K562 (cell line): ENCODE measurements around the gene KRTAP6-1. TPM values are rescaled to one million over a fixed set of nuclear protein-coding genes. Genes with fewer than 3 reads are reported as not detected.

Experiments
- ATAC-seq: fragments of 200-7000 bp; cut with Tn5 transposase; 3 replicates; pipeline ENCODE4 v1.9.1; 2020; ENCODE audit warnings: moderate library complexity
- BruUV-seq: library from RNA; stranded (reverse); fragments of 400-500 nt; replicated peaks from 2 replicates; lab custom pipeline; 2021; lab: Mats Ljungman, UMichigan
- CTCF ChIA-PET: fragments of 300-600 bp; formaldehyde crosslinking; extraction: SDS; loops from one replicate; lab custom pipeline; 2021; ENCODE audit warnings: low intra/inter-chr PET ratio; lab: Yijun Ruan, JAX
- POLR2A ChIA-PET: fragments of 300-600, 350-650 bp; sonication (Branson Sonifier 250); formaldehyde crosslinking; extraction: SDS; loops from one replicate; lab custom pipeline; 2021; ENCODE audit warnings: antibody characterized with exemption, inconsistent platforms; lab: Yijun Ruan, JAX
- DNase-seq, 4 experiments: peaks; one replicate each; pipeline versions ENCODE4 v3.0.0 to v3.0.0-alpha.2; 2011 to 2018; ENCODE audit warnings: low spot score in 3 of 4, mixed read lengths in 3 of 4; ENCODE audit errors: extremely low read depth in 1 of 4
- FAIRE-seq: peaks from 2 replicates; lab custom pipeline; 2011; peaks lifted over from hg19 to GRCh38; lab: Jason Lieb, UNC
- H2AFZ ChIP-seq: 2 replicates; pipeline ENCODE4 v1.6.0; 2011; ENCODE audit warnings: low read depth, low read length, control low read depth, inconsistent platforms
- H3K27ac ChIP-seq: fragments of 200-600 bp; 3 replicates; pipeline ENCODE4 v1.8.0; 2011; ENCODE audit warnings: low read depth, mild to moderate bottlenecking, control low read depth, inconsistent platforms, low read length, moderate library complexity, mixed read lengths; ENCODE audit errors: extremely low read depth
- H3K27me3 ChIP-seq, 2 experiments: fragments of 300-600 bp in 1 of 2; 2 replicates in 1 of 2; 3 replicates in 1 of 2; pipeline versions ENCODE4 v1.6.0 to v1.8.0; 2011; ENCODE audit warnings: inconsistent platforms in 2 of 2, low read length in 2 of 2, mild to moderate bottlenecking in 1 of 2, mixed read lengths in 1 of 2, moderate library complexity in 1 of 2; ENCODE audit not compliant: control insufficient read depth in 2 of 2, insufficient read depth in 2 of 2
- H3K36me3 ChIP-seq: fragments of 300-600 bp; 3 replicates; pipeline ENCODE4 v1.8.0; 2011; ENCODE audit warnings: mild to moderate bottlenecking, low read length, inconsistent platforms; ENCODE audit not compliant: control insufficient read depth, insufficient read depth
- H3K4me1 ChIP-seq, 2 experiments: fragments of 200-600 bp in 1 of 2; replicated peaks in 1 of 2; 2 replicates in 1 of 2; 3 replicates in 1 of 2; pipeline versions ENCODE4 v1.5.1 to v1.8.0; 2011; ENCODE audit warnings: inconsistent platforms in 2 of 2, low read length in 2 of 2, mild to moderate bottlenecking in 1 of 2, mixed read lengths in 1 of 2, moderate library complexity in 1 of 2; ENCODE audit not compliant: control insufficient read depth in 2 of 2, insufficient read depth in 2 of 2
- H3K4me2 ChIP-seq: 2 replicates; pipeline ENCODE4 v1.6.1; 2011; ENCODE audit warnings: low read length, control low read depth, inconsistent platforms, mixed read lengths; ENCODE audit not compliant: insufficient read depth
- H3K4me3 ChIP-seq: fragments of 200-600 bp; sonication (generic), shearing (Covaris generic); 2 replicates; pipeline ENCODE4 v1.5.1; 2016; ENCODE audit warnings: control low read depth, inconsistent platforms
- H3K79me2 ChIP-seq: fragments of 200-600 bp; 3 replicates; pipeline ENCODE4 v1.8.0; 2011; ENCODE audit warnings: low read length, inconsistent platforms; ENCODE audit not compliant: control insufficient read depth, insufficient read depth
- H3K9ac ChIP-seq, 2 experiments: 2 replicates each; pipeline versions ENCODE4 v1.6.0 to v1.6.1; 2011; ENCODE audit warnings: low read depth in 2 of 2, low read length in 2 of 2, control low read depth in 1 of 2, inconsistent platforms in 1 of 2, mild to moderate bottlenecking in 1 of 2, mixed read lengths in 1 of 2; ENCODE audit not compliant: insufficient read depth in 1 of 2
- H3K9me1 ChIP-seq: one replicate; pipeline ENCODE4 v1.6.0; 2011; ENCODE audit warnings: inconsistent platforms, mild to moderate bottlenecking, low read length, moderate library complexity; ENCODE audit not compliant: control insufficient read depth, insufficient read depth
- H3K9me3 ChIP-seq: replicated peaks from 2 replicates; pipeline ENCODE4 v1.5.1; 2011; ENCODE audit warnings: low read depth, low read length, inconsistent platforms; ENCODE audit not compliant: control insufficient read depth, insufficient read depth
- H4K20me1 ChIP-seq: replicated peaks from 2 replicates; pipeline ENCODE4 v1.6.1; 2011; ENCODE audit warnings: low read length, inconsistent platforms, mixed read lengths; ENCODE audit not compliant: control insufficient read depth, insufficient read depth
- KLF6 ChIP-seq: fragments of 250-450 bp; sonication (Bioruptor Pico); IDR thresholded peaks from 2 replicates; pipeline ENCODE4 v1.4.0; 2020; ENCODE audit warnings: mild to moderate bottlenecking, moderate library complexity, borderline replicate concordance
- ZKSCAN1 ChIP-seq: fragments of 150-350 bp; IDR thresholded peaks from 2 replicates; pipeline ENCODE4 v1.6.1; 2016; ENCODE audit warnings: low read depth, low read length
- ZNF224 ChIP-seq: sonication (generic); formaldehyde crosslinking; IDR thresholded peaks from 2 replicates; pipeline ENCODE4 v1.8.0; 2022; ENCODE audit warnings: mild to moderate bottlenecking, missing genetic modification reagents
- WGBS: fragments of 100-300 bp; shearing (Covaris generic); methylation state at CpG from one replicate; pipeline ENCODE4 v1.1.6; 2016; ENCODE audit warnings: low coverage, mixed read lengths; ENCODE audit not compliant: insufficient coverage; ENCODE audit errors: missing lambda C conversion rate; 5-methylcytosine and 5-hydroxymethylcytosine counted together
- in situ Hi-C: fragments of 300-500 bp; cut with MboI; formaldehyde crosslinking; loops from 4 replicates; pipeline ENCODE4 v1.15.0; 2018; ENCODE audit warnings: inconsistent platforms, mixed read lengths
- intact Hi-C: fragments of 100-400 bp; cut with micrococcal nuclease; formaldehyde crosslinking; loops from 2 replicates; pipeline ENCODE4 v1.14.2; 2022
- polyA plus RNA-seq, 8 experiments: library from polyadenylated mRNA; depleted of rRNA in 4 of 8; stranded (reverse) in 5 of 8; unstranded in 3 of 8; fragments of >200 nt; fragmentation: Nextera tagmentation in 2 of 8; fragmentation: Illumina TruSeq in 1 of 8; extraction: Ambion mirVana in 2 of 8; extraction: Trizol in 1 of 8; gene quantifications; 2 replicates each; pipeline versions ENCODE4 v1.2.1 to v1.2.3, GENCODE V29; 2011 to 2014; ENCODE audit warnings: inconsistent platforms in 1 of 8, missing spikeins in 1 of 8
- total RNA-seq, 7 experiments: library from RNA; depleted of rRNA in 6 of 7; stranded (reverse); fragments of >200 nt in 6 of 7; fragmentation: Illumina TruSeq in 2 of 7; extraction: Trizol in 2 of 7; gene quantifications; 2 replicates each; pipeline versions ENCODE4 v1.2.1 to v1.2.3, GENCODE V29; 2011 to 2021; ENCODE audit warnings: low replicate concordance in 1 of 7
- TF ChIP-seq, protein P1 (sequence below): fragments of 250-450 bp; sonication (Bioruptor Pico); IDR thresholded peaks from 2 replicates; pipeline ENCODE4 v1.4.0; 2020; ENCODE audit warnings: mild to moderate bottlenecking

The KRTAP6-1 gene
- total and polyA plus RNA-seq, 9 of the 15 experiments (the other 6 are each of a cell fraction or from before 2014, with no cell fraction given): not detected

DNA sequence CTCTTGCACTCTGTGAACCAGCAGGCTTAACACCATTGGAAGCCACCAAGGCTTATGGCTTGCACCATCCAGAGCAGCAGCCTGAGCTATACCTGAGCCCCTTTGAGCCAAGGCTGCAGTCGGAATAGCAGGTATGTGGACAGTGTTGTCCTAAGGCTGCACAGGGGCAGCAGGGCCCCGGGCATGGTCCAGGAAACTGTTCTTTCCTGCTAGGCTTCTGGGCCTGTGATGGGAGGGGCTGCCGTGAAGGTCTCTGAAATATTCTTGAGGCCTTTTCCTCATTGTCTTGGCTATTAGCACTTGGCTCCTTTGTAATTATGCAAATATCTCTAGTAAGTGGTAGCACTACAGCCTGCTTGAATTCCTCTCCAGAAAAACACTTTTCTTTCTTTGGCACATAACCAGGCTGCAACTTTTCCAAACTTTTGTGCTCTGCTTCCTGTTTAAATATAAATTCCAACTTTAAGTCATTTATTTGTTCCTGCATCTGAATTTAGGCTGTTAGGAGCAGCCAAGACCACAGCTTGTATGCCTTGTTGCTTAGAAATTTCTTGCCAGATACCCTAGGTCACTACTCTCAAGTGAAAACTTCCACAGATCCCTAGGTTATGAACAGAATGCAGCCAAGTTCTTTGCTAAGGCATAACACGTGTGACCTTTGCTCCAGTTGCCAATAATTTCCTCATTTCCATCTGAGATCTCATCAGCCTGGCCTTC is 11.9 kb upstream of the KRTAP6-1 start:
- POLR2A ChIA-PET: no interaction called here
- intact Hi-C loops (no loop called here), in situ Hi-C loops (no loop called here)
- TF ChIP-seq, protein P1, sequence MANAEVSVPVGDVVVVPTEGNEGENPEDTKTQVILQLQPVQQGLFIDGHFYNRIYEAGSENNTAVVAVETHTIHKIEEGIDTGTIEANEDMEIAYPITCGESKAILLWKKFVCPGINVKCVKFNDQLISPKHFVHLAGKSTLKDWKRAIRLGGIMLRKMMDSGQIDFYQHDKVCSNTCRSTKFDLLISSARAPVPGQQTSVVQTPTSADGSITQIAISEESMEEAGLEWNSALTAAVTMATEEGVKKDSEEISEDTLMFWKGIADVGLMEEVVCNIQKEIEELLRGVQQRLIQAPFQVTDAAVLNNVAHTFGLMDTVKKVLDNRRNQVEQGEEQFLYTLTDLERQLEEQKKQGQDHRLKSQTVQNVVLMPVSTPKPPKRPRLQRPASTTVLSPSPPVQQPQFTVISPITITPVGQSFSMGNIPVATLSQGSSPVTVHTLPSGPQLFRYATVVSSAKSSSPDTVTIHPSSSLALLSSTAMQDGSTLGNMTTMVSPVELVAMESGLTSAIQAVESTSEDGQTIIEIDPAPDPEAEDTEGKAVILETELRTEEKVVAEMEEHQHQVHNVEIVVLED (CRISPR knock-in tag): no peak
- no peak for TF ChIP-seq ZKSCAN1
- no peak for TF ChIP-seq ZNF224
- no peak for TF ChIP-seq KLF6
- H3K4me2 ChIP-seq: no peak overlapping the region
- no peaks in the 10 kb centered on the region for H3K9me3 ChIP-seq
- DNase-seq: no peak
- no peak overlapping the region for H3K9ac ChIP-seq
- H3K27me3 ChIP-seq: no peaks in the 10 kb centered on the region
- 1% methylated on average over 4 of the region's 4 CpGs for WGBS
- H3K27ac ChIP-seq: no peak overlapping the region
- CTCF ChIA-PET: no interaction called here
- no peak for ATAC-seq
- FAIRE-seq: no peak
- no peaks in the 10 kb centered on the region for H4K20me1 ChIP-seq
- H3K36me3 ChIP-seq: no peaks in the 10 kb centered on the region
- BruUV-seq: no TSS peak
- H3K79me2 ChIP-seq: no peaks in the 10 kb centered on the region
- H2AFZ ChIP-seq: no peak overlapping the region
- no peaks in the 10 kb centered on the region for H3K9me1 ChIP-seq
- H3K4me3 ChIP-seq: no peak overlapping the region
- no peaks in the 10 kb centered on the region for H3K4me1 ChIP-seq
